GM12891 (cell line): Measurements from ENCODE around the gene TMEM25.
"Not testable (repeated sequence)": the region's sequence is repeated elsewhere in the genome, so short reads cannot be mapped to it uniquely, and the experiment has no call there.

Experiments
- DNase-seq: peaks from one replicate; pipeline ENCODE4 v3.0.0; 2011; ENCODE audit warnings: low spot score; ENCODE audit not compliant: insufficient read length
- FAIRE-seq: peaks from 2 replicates; lab custom pipeline; 2011; peaks lifted over from hg19 to GRCh38; lab: Jason Lieb, UNC
- PAX5 ChIP-seq: IDR thresholded peaks from 2 replicates; pipeline ENCODE4 v1.6.1; 2011; ENCODE audit warnings: low read length, moderate library complexity, mild to moderate bottlenecking; ENCODE audit not compliant: insufficient read depth, severe bottlenecking
- POLR2A ChIP-seq: IDR thresholded peaks from 2 replicates; pipeline ENCODE4 v1.6.1; 2011; ENCODE audit warnings: low read depth, low read length, control low read depth
- POLR2AphosphoS5 ChIP-seq: IDR thresholded peaks from 2 replicates; pipeline ENCODE4 v1.6.1; 2011; ENCODE audit warnings: low read depth, low read length, control low read depth
- POU2F2 ChIP-seq: IDR thresholded peaks from 2 replicates; pipeline ENCODE4 v1.6.1; 2011; ENCODE audit warnings: low read depth, mild to moderate bottlenecking, control low read depth, low read length, moderate library complexity
- SPI1 ChIP-seq: IDR thresholded peaks from 2 replicates; pipeline ENCODE4 v1.6.1; 2011; ENCODE audit warnings: low read depth, low read length, control low read depth
- TAF1 ChIP-seq: IDR thresholded peaks from 2 replicates; pipeline ENCODE4 v1.6.1; 2011; ENCODE audit warnings: low read depth, low read length, control low read depth

The TMEM25 gene

DNA sequence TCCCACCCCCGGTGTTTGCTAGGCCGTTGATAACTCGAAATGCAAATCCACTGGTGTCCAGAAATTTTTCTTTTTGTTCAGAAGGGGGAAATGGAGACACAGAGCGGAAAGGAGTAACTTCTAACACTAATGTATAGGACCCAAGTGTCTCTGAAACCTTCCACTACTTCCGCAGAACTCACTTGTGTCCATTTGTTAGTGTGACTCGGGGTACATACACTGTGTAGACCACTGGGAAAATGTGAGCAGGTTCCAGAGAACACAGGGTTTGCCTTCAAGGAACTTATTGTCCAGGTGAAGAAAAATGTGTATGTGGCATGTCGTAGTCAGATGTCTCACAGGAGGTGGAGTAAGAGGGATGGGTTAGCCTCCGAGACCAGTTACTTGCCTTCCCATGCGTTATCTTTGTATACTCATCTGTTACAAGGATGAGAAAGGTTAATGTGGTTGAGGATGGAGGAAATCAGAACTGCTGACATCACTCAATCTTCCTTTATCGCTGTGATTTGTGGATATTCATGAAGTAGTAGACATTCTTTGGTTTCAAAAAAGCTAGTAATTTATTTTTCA, 42.1 kb downstream of the TMEM25 start:
- no peak for TF ChIP-seq TAF1
- TF ChIP-seq POLR2AphosphoS5, result peak; percentile 26; the same call in 1 of the 2 replicates
- 0 out of 2 replicates have a peak, but pooled peaks have one; percentile 15 for TF ChIP-seq POLR2A
- FAIRE-seq, result peak; percentile 59

DNA sequence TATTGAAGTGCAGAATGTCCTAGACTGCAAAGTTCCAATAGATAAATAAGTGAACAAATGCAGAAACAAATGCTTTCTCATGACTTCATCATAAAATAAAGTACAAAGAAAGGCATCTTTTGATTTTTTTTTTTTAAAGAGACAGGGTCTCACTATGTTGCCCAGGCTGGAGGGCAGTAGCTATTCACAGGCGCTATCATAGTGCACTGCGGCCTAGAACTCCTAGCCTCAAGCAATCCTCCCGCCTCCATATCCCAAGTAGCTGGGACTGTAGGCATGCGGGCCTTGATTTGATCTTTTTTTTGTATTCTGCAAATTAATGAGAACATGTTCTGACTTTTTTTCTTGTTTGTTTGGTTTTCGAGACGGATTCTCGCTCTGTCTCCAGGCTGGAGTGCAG, 43.6 kb downstream of the TMEM25 start:
- no peak for DNase-seq
- FAIRE-seq, result no peak
- TF ChIP-seq POU2F2, result no peak
- TF ChIP-seq TAF1, result no peak
- no peak for TF ChIP-seq PAX5

More for the DNA sequence above, 42.1 kb downstream of the TMEM25 start:
- DNase-seq, result no peak

DNA sequence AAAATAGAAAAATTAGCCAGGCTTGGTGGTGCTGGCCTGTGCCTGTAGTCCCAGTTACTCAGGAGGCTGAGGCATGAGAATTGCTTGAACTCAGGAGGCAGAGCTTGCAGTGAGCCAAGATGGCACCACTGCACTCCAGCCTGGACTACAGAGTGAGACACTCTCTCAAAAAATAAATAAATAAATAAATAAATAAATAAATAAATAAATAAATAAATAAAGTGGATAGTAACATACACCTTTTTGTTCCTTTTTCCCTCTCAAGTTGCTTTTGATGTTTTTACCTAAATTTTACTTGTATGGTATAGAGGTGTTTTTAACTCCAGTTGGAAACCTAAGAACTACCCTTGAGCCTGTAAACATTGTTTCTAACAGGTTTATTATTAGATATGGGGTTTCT, 47.0 kb downstream of the TMEM25 start:
- DNase-seq, FAIRE-seq: not testable (repeated sequence)

DNA sequence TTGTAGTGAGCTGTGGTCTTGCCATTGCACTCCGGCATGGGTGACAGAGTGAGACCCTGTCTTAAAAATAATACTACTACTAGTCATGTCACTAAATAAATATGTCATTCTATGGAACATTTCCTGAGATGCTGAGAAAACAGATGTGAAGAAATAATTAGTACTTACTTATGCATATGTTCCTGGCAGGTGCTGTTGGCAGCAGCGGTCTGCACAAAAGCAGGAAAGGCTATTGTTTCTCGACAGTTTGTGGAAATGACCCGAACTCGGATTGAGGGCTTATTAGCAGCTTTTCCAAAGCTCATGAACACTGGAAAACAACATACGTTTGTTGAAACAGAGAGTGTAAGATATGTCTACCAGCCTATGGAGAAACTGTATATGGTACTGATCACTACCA, 50.1 kb downstream of the TMEM25 start:
- FAIRE-seq (no peak), DNase-seq (no peak)
- TF ChIP-seq SPI1 (no peak), POU2F2 (no peak), POLR2A (no peak), PAX5 (no peak), POLR2AphosphoS5 (no peak), TAF1 (no peak)
